Trophoblast cell (in vitro differentiated cells and primary cell): ENCODE measurements around the gene PPARG.
"Not testable (repeated sequence)": the region's sequence is repeated elsewhere in the genome, so short reads cannot be mapped to it uniquely, and the experiment has no call there.

ENCODE experiments used
- DNase-seq, 2 donors: peaks; one replicate each; pipeline ENCODE4 v3.0.0-alpha.2; 2016
- H2AFZ ChIP-seq: 2 replicates; pipeline ENCODE4 v1.6.1; 2013; ENCODE audit warnings: low read length, moderate library complexity, mild to moderate bottlenecking; ENCODE audit not compliant: insufficient read depth, poor library complexity
- H2AK5ac ChIP-seq: 2 replicates; pipeline ENCODE4 v1.6.1; 2013; ENCODE audit warnings: mild to moderate bottlenecking, low read length
- H2BK120ac ChIP-seq: 2 replicates; pipeline ENCODE4 v1.6.1; 2013; ENCODE audit warnings: low read length, mild to moderate bottlenecking, moderate library complexity; ENCODE audit not compliant: insufficient read depth, poor library complexity
- H2BK12ac ChIP-seq: 2 replicates; pipeline ENCODE4 v1.6.1; 2013; ENCODE audit warnings: mild to moderate bottlenecking, low read length, moderate library complexity
- H2BK5ac ChIP-seq: 2 replicates; pipeline ENCODE4 v1.6.1; 2013; ENCODE audit warnings: low read length, low read depth, moderate library complexity, mild to moderate bottlenecking; ENCODE audit not compliant: poor library complexity
- H3K14ac ChIP-seq: 2 replicates; pipeline ENCODE4 v1.6.1; 2013; ENCODE audit warnings: mild to moderate bottlenecking, low read length
- H3K18ac ChIP-seq: 2 replicates; pipeline ENCODE4 v1.6.1; 2013; ENCODE audit warnings: mild to moderate bottlenecking, low read length
- H3K23ac ChIP-seq: 2 replicates; pipeline ENCODE4 v1.6.1; 2013; ENCODE audit warnings: low read length
- H3K27ac ChIP-seq: 2 replicates; pipeline ENCODE4 v1.5.1; 2013; ENCODE audit warnings: low read depth, mild to moderate bottlenecking, inconsistent platforms, low read length, moderate library complexity
- H3K27me3 ChIP-seq: 2 replicates; pipeline ENCODE4 v1.6.1; 2013; ENCODE audit warnings: inconsistent platforms, mild to moderate bottlenecking, low read length, moderate library complexity; ENCODE audit not compliant: insufficient read depth
- H3K36me3 ChIP-seq, 2 experiments: 1 replicate in 1 of 2; 2 replicates in 1 of 2; pipeline ENCODE4 v1.6.1; 2013; ENCODE audit warnings: low read length in 2 of 2, mild to moderate bottlenecking in 2 of 2, moderate library complexity in 1 of 2; ENCODE audit not compliant: insufficient read depth in 2 of 2, control insufficient read depth in 1 of 2
- H3K4ac ChIP-seq: 2 replicates; pipeline ENCODE4 v1.6.1; 2013; ENCODE audit warnings: low read depth, mild to moderate bottlenecking, low read length, moderate library complexity
- H3K4me1 ChIP-seq, 2 experiments: 1 replicate in 1 of 2; 2 replicates in 1 of 2; pipeline ENCODE4 v1.6.1; 2013; ENCODE audit warnings: low read length in 2 of 2, mild to moderate bottlenecking in 2 of 2, moderate library complexity in 1 of 2; ENCODE audit not compliant: insufficient read depth in 2 of 2, control insufficient read depth in 1 of 2
- H3K4me2 ChIP-seq: 2 replicates; pipeline ENCODE4 v1.6.1; 2013; ENCODE audit warnings: inconsistent platforms, mild to moderate bottlenecking, low read length, moderate library complexity
- H3K4me3 ChIP-seq: 2 replicates; pipeline ENCODE4 v1.5.1; 2013; ENCODE audit warnings: mild to moderate bottlenecking, low read depth, low read length, inconsistent platforms
- H3K79me1 ChIP-seq: one replicate; pipeline ENCODE4 v1.6.1; 2013; ENCODE audit warnings: low read length
- H3K79me2 ChIP-seq: 2 replicates; pipeline ENCODE4 v1.6.1; 2013; ENCODE audit warnings: low read length, mild to moderate bottlenecking; ENCODE audit not compliant: control insufficient read depth, insufficient read depth, poor library complexity
- H3K9ac ChIP-seq: 2 replicates; pipeline ENCODE4 v1.6.1; 2013; ENCODE audit warnings: mild to moderate bottlenecking, low read length
- H3K9me3 ChIP-seq: 2 replicates; pipeline ENCODE4 v1.6.1; 2013; ENCODE audit warnings: low read depth, mild to moderate bottlenecking, control low read depth, inconsistent platforms, low read length; ENCODE audit not compliant: insufficient read depth
- H4K12ac ChIP-seq: 2 replicates; pipeline ENCODE4 v1.6.1; 2013; ENCODE audit warnings: low read depth, mild to moderate bottlenecking, low read length, moderate library complexity
- H4K8ac ChIP-seq: 2 replicates; pipeline ENCODE4 v1.6.1; 2013; ENCODE audit warnings: low read depth, mild to moderate bottlenecking, low read length, moderate library complexity
- H4K91ac ChIP-seq: one replicate; pipeline ENCODE4 v1.6.1; 2013; ENCODE audit warnings: low read depth, mild to moderate bottlenecking, low read length, moderate library complexity
- WGBS: extraction: QIAGEN DNeasy Blood & Tissue Kit; methylation state at CpG from one replicate; pipeline ENCODE4 v1.1.7; 2013; ENCODE audit warnings: missing lambda C conversion rate; ENCODE audit not compliant: insufficient read length, insufficient coverage; ENCODE audit errors: extremely low coverage; 5-methylcytosine and 5-hydroxymethylcytosine counted together

The PPARG gene

DNA sequence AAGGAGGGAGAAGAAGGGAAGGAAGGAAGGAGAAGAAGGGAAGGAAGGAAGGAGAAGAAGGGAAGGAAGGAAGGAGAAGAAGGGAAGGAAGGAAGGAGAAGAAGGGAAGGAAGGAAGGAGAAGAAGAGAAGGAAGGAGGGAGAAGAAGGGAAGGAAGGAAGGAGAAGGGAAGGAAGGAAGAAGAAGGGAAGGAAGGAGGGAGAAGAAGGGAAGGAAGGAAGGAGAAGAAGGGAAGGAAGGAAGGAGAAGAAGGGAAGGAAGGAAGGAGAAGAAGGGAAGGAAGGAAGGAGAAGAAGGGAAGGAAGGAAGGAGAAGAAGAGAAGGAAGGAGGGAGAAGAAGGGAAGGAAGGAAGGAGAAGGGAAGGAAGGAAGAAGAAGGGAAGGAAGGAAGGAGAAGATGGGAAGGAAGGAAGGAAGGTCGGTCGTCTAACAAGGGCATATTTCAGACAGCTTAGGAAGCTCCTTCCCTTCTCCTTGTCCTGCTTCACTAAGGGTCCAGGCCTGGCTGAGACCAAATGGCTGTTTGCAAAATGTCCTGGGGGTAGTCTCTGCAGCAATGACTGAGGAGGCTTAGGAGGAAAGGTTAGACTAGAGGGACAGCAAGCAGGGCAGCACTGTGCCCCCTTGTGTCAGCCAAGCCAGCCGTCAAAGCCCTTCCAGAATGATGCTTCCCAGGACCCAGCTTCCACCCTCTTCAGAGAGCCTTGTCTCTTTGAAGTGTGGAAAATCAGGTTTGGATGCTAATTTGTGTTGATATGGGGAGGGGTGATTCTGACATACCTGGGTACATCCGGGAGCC, 159.7 kb downstream of the PPARG start:
- H4K8ac ChIP-seq, DNase-seq, H3K36me3 ChIP-seq, H3K9ac ChIP-seq, H3K23ac ChIP-seq, H2BK5ac ChIP-seq, H2AFZ ChIP-seq, H2AK5ac ChIP-seq, H3K27me3 ChIP-seq, H3K14ac ChIP-seq, H4K12ac ChIP-seq, H3K18ac ChIP-seq, H3K4ac ChIP-seq, H3K9me3 ChIP-seq, H3K79me2 ChIP-seq, H3K27ac ChIP-seq, H2BK12ac ChIP-seq, H4K91ac ChIP-seq, H2BK120ac ChIP-seq, H3K4me2 ChIP-seq, H3K4me3 ChIP-seq: not testable (repeated sequence)
- peaks cover 24% of the 10 kb centered on the region for H3K79me1 ChIP-seq
- WGBS: no CpG with 5 or more reads among the region's 4 CpGs
- peaks cover 16 to 23% of the 10 kb centered on the region in 2 experiments for H3K4me1 ChIP-seq

DNA sequence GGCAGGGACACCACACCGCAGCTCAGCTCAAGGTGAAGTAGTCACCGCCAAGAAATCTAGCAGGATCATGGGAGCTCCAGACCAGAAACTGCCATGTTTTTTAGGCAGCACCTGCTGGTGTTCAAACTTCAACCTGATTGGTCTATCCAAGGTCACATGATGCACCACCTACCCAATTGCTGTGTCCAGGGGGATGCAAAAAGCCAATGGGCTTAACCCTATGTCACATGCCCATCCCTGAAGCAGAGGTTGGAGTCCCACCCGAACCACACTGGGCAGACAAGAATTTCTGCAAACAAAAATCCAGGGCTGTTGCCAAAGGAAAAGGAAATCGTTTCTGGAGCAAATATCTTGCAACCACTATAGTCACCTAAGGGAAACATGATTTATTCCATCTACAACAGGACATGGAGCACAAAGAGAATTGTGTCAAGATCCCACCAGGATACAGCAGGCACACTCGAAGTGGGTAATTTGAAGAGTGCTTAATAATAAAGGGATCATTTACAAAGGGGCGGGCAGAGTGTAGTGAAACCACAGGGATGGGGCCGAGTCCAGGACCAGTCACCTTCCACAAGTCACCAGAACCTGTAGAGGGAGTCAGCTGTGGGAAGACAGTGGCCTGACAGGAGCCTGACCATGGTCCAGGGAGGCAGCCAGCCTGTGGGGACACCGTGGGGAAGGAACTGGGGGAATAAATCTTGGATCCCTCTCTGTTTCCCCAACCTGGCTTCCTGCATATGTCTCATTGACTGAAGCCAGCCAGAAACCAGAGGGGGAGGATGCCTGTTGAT, 161.2 kb downstream of the PPARG start:
- no peak overlapping the region for H3K27ac ChIP-seq
- H3K36me3 ChIP-seq: no peaks in the 10 kb centered on the region
- no CpG with 5 or more reads among the region's 8 CpGs for WGBS
- H2AK5ac ChIP-seq: no peak overlapping the region
- no peak overlapping the region for H2BK12ac ChIP-seq
- H3K9me3 ChIP-seq: peaks cover 2% of the 10 kb centered on the region
- no peak overlapping the region for H3K4ac ChIP-seq
- H4K91ac ChIP-seq: no peak overlapping the region
- no peak overlapping the region for H2BK120ac ChIP-seq
- no peak overlapping the region for H4K12ac ChIP-seq
- H3K4me2 ChIP-seq: no peak overlapping the region
- H3K79me2 ChIP-seq: no peaks in the 10 kb centered on the region
- peaks cover 10% of the 10 kb centered on the region for H3K79me1 ChIP-seq
- H3K4me3 ChIP-seq: no peak overlapping the region
- H2BK5ac ChIP-seq: no peak overlapping the region
- H3K18ac ChIP-seq: no peak overlapping the region
- no peak overlapping the region for H3K23ac ChIP-seq
- no peak overlapping the region for H2AFZ ChIP-seq
- no peak overlapping the region for H4K8ac ChIP-seq
- no peaks in the 10 kb centered on the region for H3K27me3 ChIP-seq
- no peak overlapping the region for H3K14ac ChIP-seq
- no peak for DNase-seq
- H3K9ac ChIP-seq: no peak overlapping the region
- H3K4me1 ChIP-seq: peaks cover 9% of the 10 kb centered on the region in 2 experiments

DNA sequence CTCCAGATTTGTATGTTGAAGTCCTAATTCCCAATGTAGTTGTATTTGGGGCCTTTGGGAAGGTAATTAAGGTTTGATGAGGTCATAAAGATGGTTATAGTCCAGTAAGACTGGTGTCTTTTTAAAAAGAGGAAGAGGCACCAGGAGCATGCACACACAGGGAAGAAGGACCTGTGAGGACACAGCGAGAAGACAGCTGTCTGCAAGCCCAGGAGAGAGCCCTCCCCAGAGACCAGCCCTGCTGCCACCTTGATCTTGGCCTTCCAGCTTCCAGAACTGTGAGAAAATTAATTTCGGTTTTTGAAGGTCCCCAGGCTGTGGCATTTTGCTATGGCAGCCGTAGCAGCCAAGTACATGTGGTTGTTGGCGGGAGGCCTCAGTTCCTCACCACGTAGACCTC, 162.6 kb downstream of the PPARG start:
- Histone ChIP-seq H3K18ac (no peak overlapping the region), H3K4me1 (peaks cover 0 to 3% of the 10 kb centered on the region in 2 experiments), H2BK12ac (no peak overlapping the region), H3K27me3 (no peaks in the 10 kb centered on the region), H2AFZ (no peak overlapping the region), H3K14ac (no peak overlapping the region), H3K9ac (no peak overlapping the region), H3K4me2 (no peak overlapping the region), H2AK5ac (no peak overlapping the region), H3K36me3 (no peaks in the 10 kb centered on the region), H4K8ac (no peak overlapping the region), H4K12ac (no peak overlapping the region), H3K79me2 (no peaks in the 10 kb centered on the region), H2BK120ac (no peak overlapping the region), H3K23ac (no peak overlapping the region), H3K27ac (no peak overlapping the region), H3K9me3 (peaks cover 2% of the 10 kb centered on the region), H4K91ac (no peak overlapping the region), H3K79me1 (peaks cover 2% of the 10 kb centered on the region), H3K4me3 (no peak overlapping the region), H3K4ac (no peak overlapping the region), H2BK5ac (no peak overlapping the region)
- DNase-seq: no peak
- WGBS: no CpG with 5 or more reads among the region's 5 CpGs

DNA sequence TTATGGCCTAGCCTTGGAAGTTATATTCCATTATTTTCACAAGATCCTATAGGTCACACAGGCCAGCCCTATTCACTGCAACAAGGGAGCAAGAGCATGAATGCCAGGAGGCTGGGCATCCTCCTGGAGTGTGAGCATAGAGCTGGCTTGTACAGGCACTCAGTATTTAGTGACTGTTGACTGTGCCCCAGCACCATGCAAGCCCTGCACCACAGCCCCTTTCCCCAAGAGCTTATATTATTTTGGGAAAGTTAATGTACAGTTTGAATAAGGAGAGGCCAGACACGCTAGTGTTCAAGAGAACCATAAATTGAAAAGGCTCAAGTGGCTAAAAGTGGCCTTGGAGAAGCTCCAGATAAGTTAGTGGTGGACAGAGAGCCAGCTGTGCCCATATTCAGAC, 163.1 kb downstream of the PPARG start:
- Histone ChIP-seq H3K79me1 (peaks cover 2% of the 10 kb centered on the region), H3K79me2 (no peaks in the 10 kb centered on the region), H2BK12ac (no peak overlapping the region), H3K23ac (no peak overlapping the region), H3K9ac (no peak overlapping the region), H3K4me2 (no peak overlapping the region), H3K4me1 (peaks cover 0 to 3% of the 10 kb centered on the region in 2 experiments), H3K27ac (no peak overlapping the region), H3K27me3 (no peaks in the 10 kb centered on the region), H3K18ac (no peak overlapping the region), H2AK5ac (no peak overlapping the region), H4K12ac (no peak overlapping the region), H2BK120ac (no peak overlapping the region), H4K91ac (no peak overlapping the region), H3K4me3 (no peak overlapping the region), H2BK5ac (no peak overlapping the region), H3K14ac (no peak overlapping the region), H3K9me3 (peaks cover 2% of the 10 kb centered on the region), H3K4ac (no peak overlapping the region), H2AFZ (no peak overlapping the region), H4K8ac (no peak overlapping the region), H3K36me3 (no peaks in the 10 kb centered on the region)
- no CpG with 5 or more reads among the region's 1 CpG for WGBS
- DNase-seq: no peak
